ENCODE measurements around the gene TRIM75.

DNA sequence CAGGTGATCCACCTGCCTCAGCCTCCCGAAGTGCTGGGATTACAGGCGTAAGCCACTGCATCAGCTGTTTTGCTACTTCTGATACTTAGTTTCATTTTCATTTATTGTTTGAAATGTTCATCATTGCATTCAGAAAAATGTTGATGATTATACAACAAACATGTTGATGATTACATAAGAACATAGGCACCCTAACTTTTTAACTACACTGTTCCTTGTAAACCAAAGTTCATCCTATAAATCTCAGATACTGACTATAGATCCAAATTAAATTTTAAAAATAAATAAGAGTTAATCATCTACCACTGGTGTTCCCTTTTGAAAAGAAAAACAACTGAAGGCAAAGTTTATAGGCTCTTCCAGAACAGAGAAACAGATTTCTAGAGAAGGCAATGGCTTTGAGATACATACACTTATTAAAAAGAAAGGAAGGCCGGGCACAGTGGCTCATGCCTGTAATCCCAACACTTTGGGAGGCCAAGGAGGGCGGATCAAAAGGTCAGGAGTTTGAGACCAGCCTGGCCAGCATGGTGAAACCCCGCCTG lies 23.4 kb downstream of the TRIM75 start:
- TF ChIP-seq, protein P1, sequence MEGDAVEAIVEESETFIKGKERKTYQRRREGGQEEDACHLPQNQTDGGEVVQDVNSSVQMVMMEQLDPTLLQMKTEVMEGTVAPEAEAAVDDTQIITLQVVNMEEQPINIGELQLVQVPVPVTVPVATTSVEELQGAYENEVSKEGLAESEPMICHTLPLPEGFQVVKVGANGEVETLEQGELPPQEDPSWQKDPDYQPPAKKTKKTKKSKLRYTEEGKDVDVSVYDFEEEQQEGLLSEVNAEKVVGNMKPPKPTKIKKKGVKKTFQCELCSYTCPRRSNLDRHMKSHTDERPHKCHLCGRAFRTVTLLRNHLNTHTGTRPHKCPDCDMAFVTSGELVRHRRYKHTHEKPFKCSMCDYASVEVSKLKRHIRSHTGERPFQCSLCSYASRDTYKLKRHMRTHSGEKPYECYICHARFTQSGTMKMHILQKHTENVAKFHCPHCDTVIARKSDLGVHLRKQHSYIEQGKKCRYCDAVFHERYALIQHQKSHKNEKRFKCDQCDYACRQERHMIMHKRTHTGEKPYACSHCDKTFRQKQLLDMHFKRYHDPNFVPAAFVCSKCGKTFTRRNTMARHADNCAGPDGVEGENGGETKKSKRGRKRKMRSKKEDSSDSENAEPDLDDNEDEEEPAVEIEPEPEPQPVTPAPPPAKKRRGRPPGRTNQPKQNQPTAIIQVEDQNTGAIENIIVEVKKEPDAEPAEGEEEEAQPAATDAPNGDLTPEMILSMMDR (conservative IDR thresholded peaks at IDR 0.05; ENCODE audit: low read depth in 2 of 2) = no peak
- TF ChIP-seq POLR2AphosphoS5 (IDR thresholded peaks at IDR 0.05; ENCODE audit: low read depth) (no peak), CREB1 (CRISPR knock-in tag; IDR thresholded peaks at IDR 0.05; ENCODE audit: low read depth) (no peak), EZH2 (IDR thresholded peaks at IDR 0.05; ENCODE audit: low read depth, unreplicated experiment) (no peak), ZNF331 (CRISPR knock-in tag; IDR thresholded peaks at IDR 0.05; ENCODE audit: low read depth) (no peak), NANOG (IDR thresholded peaks at IDR 0.05; ENCODE audit: borderline replicate concordance) (no peak), EZH2phosphoT487 (IDR thresholded peaks at IDR 0.05; ENCODE audit: unreplicated experiment) (no peak), ZNF114 (CRISPR knock-in tag; IDR thresholded peaks at IDR 0.05) (no peak), JUNB (IDR thresholded peaks at IDR 0.05; ENCODE audit: unreplicated experiment) (no peak)
- TF ChIP-seq, protein P2, sequence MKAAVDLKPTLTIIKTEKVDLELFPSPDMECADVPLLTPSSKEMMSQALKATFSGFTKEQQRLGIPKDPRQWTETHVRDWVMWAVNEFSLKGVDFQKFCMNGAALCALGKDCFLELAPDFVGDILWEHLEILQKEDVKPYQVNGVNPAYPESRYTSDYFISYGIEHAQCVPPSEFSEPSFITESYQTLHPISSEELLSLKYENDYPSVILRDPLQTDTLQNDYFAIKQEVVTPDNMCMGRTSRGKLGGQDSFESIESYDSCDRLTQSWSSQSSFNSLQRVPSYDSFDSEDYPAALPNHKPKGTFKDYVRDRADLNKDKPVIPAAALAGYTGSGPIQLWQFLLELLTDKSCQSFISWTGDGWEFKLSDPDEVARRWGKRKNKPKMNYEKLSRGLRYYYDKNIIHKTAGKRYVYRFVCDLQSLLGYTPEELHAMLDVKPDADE (IDR thresholded peaks at IDR 0.05) = no peak
- TF ChIP-seq, protein P3, sequence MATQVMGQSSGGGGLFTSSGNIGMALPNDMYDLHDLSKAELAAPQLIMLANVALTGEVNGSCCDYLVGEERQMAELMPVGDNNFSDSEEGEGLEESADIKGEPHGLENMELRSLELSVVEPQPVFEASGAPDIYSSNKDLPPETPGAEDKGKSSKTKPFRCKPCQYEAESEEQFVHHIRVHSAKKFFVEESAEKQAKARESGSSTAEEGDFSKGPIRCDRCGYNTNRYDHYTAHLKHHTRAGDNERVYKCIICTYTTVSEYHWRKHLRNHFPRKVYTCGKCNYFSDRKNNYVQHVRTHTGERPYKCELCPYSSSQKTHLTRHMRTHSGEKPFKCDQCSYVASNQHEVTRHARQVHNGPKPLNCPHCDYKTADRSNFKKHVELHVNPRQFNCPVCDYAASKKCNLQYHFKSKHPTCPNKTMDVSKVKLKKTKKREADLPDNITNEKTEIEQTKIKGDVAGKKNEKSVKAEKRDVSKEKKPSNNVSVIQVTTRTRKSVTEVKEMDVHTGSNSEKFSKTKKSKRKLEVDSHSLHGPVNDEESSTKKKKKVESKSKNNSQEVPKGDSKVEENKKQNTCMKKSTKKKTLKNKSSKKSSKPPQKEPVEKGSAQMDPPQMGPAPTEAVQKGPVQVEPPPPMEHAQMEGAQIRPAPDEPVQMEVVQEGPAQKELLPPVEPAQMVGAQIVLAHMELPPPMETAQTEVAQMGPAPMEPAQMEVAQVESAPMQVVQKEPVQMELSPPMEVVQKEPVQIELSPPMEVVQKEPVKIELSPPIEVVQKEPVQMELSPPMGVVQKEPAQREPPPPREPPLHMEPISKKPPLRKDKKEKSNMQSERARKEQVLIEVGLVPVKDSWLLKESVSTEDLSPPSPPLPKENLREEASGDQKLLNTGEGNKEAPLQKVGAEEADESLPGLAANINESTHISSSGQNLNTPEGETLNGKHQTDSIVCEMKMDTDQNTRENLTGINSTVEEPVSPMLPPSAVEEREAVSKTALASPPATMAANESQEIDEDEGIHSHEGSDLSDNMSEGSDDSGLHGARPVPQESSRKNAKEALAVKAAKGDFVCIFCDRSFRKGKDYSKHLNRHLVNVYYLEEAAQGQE (IDR thresholded peaks at IDR 0.05; ENCODE audit: unreplicated experiment) = no peak

All from GM23338 (cell line).